Measurements from ENCODE around the gene ICAM1. TPM values are rescaled to one million over a fixed set of nuclear protein-coding genes. Genes with fewer than 3 reads are reported as not detected.
A peak's percentile ranks its signal among the peaks of the same experiment; 100 is the strongest.

Gene ICAM1
- polyA plus RNA-seq, 1 donor (not counting 4 experiments of a cell fraction or from before 2014, with no cell fraction given) = 0.30 TPM

- peak overlapping the region; percentile 53 for H3K27ac ChIP-seq (ENCODE audit: control insufficient read depth, insufficient read depth, low read length)
- peak overlapping the region in 2 of 3 experiments; percentile 91 to 93 for H3K4me3 ChIP-seq (ENCODE audit: control insufficient read depth in 2 of 3, extremely low read depth in 1 of 3, insufficient read depth in 2 of 3, low read depth in 1 of 3, low read length in 3 of 3)
- FAIRE-seq (no peak), DNase-seq (ENCODE audit: low read depth, low spot score) (no peak)
- TF ChIP-seq EZH2 (IDR thresholded peaks at IDR 0.05; ENCODE audit: low read length) (no peak), CTCF (optimal IDR thresholded peaks at IDR 0.05 in 1 of 3, IDR thresholded peaks at IDR 0.05 in 1 of 3, conservative IDR thresholded peaks at IDR 0.05 in 1 of 3; ENCODE audit: extremely low read depth in 1 of 3, insufficient read depth in 2 of 3, low read length in 3 of 3) (no peak)
- peaks cover 2% of the 10 kb centered on the region for H3K79me2 ChIP-seq (ENCODE audit: control insufficient read depth, insufficient read depth, low read length)
- peak overlapping the region; percentile 77 for H3K4me2 ChIP-seq (ENCODE audit: control insufficient read depth, extremely low read depth, insufficient read depth, low read depth, low read length)
- peak overlapping the region; percentile 99 for H2AFZ ChIP-seq (ENCODE audit: control insufficient read depth, low read length)
- dilution Hi-C loops (cut with MboI; ENCODE audit: extremely low pct_ligation_motif_present, low sequenced_read_pairs) = no loop called here
- H4K20me1 ChIP-seq (ENCODE audit: control insufficient read depth, extremely low read depth, insufficient read depth, low read length) = no peaks in the 10 kb centered on the region
- H3K9me1 ChIP-seq (ENCODE audit: control insufficient read depth, extremely low read depth, insufficient read depth, low read length) = no peaks in the 10 kb centered on the region
- peaks cover 14% of the 10 kb centered on the region in 2 experiments for H3K36me3 ChIP-seq (ENCODE audit: control insufficient read depth in 2 of 2, extremely low read depth in 1 of 2, insufficient read depth in 2 of 2, low read length in 2 of 2)
- H3K9ac ChIP-seq (ENCODE audit: control insufficient read depth, extremely low read depth, insufficient read depth, low read length) = peak overlapping the region; percentile 80
- H3K4me1 ChIP-seq (ENCODE audit: control insufficient read depth, extremely low read depth, insufficient read depth, low read length) = peaks cover 9% of the 10 kb centered on the region
- H3K27me3 ChIP-seq (ENCODE audit: control insufficient read depth, extremely low read depth, insufficient read depth, low read length) = no peaks in the 10 kb centered on the region
- no peaks in the 10 kb centered on the region for H3K9me3 ChIP-seq (ENCODE audit: control insufficient read depth, low read depth, low read length)
Observed at GRCh38 chr19:10316229-10317044, 45.5 kb downstream of the ICAM1 start.

DNA sequence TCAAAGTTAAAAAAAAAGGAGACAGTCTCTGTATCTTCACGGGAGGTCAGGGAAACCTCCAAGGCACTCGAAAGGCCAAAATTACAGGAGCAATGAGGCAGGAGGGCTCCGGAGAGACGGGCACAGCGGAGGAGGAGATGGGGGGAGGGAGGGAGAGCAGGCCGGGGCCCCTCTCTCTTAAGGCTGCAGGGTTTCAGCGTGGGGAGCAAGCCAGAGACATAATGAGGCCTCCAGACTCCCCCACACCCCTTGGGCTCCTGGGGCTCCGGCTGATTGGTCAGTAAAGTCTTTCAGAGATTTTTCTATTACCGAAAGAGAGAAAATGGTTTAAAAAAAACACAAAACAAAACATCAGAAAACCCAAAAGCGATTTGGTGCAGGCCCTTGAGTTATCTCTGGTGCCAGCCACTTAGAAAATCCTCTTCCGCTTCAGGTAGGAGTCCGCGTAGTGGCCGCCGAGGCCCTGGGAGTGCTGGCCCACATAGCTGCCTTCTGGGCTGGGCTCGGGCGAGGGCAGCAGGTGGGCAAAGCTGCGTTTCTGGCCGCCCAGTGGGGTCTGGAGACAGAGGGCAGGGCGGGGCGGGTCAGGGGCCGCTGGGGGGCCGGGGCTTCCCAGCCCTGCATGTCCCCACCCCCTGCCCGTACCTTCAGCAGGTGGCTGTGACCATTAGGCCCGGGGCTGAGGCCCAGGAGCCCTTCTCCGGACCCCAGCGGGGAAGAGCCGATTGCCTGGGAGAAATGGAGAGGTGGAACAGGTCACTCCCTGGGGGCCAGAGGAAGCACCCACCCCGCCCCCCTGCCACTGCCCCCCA, 46.3 kb downstream of the ICAM1 start:
- Histone ChIP-seq H4K20me1 (ENCODE audit: control insufficient read depth, extremely low read depth, insufficient read depth, low read length) (no peaks in the 10 kb centered on the region), H3K79me2 (ENCODE audit: control insufficient read depth, insufficient read depth, low read length) (peaks cover 2% of the 10 kb centered on the region), H3K27me3 (ENCODE audit: control insufficient read depth, extremely low read depth, insufficient read depth, low read length) (no peaks in the 10 kb centered on the region), H3K9ac (ENCODE audit: control insufficient read depth, extremely low read depth, insufficient read depth, low read length) (no peak overlapping the region), H3K4me1 (ENCODE audit: control insufficient read depth, extremely low read depth, insufficient read depth, low read length) (peaks cover 9% of the 10 kb centered on the region), H3K4me3 (ENCODE audit: control insufficient read depth in 2 of 3, extremely low read depth in 1 of 3, insufficient read depth in 2 of 3, low read depth in 1 of 3, low read length in 3 of 3) (no peak overlapping the region), H2AFZ (ENCODE audit: control insufficient read depth, low read length) (no peak overlapping the region), H3K9me1 (ENCODE audit: control insufficient read depth, extremely low read depth, insufficient read depth, low read length) (no peaks in the 10 kb centered on the region), H3K9me3 (ENCODE audit: control insufficient read depth, low read depth, low read length) (no peaks in the 10 kb centered on the region), H3K4me2 (ENCODE audit: control insufficient read depth, extremely low read depth, insufficient read depth, low read depth, low read length) (no peak overlapping the region), H3K36me3 (ENCODE audit: control insufficient read depth in 2 of 2, extremely low read depth in 1 of 2, insufficient read depth in 2 of 2, low read length in 2 of 2) (peaks cover 14 to 20% of the 10 kb centered on the region in 2 experiments), H3K27ac (ENCODE audit: control insufficient read depth, insufficient read depth, low read length) (no peak overlapping the region)
- no peak for DNase-seq (ENCODE audit: low read depth, low spot score)
- TF ChIP-seq CTCF (optimal IDR thresholded peaks at IDR 0.05 in 1 of 3, IDR thresholded peaks at IDR 0.05 in 1 of 3, conservative IDR thresholded peaks at IDR 0.05 in 1 of 3; ENCODE audit: extremely low read depth in 1 of 3, insufficient read depth in 2 of 3, low read length in 3 of 3) (no peak), EZH2 (IDR thresholded peaks at IDR 0.05; ENCODE audit: low read length) (no peak)
- dilution Hi-C loops (cut with MboI; ENCODE audit: extremely low pct_ligation_motif_present, low sequenced_read_pairs) = no loop called here
- no peak for FAIRE-seq
